DMS53 treated with DMSO at 0.1 percent for 48 hours (cell line): ENCODE results near the gene RAB39A.
"Not testable (repeated sequence)": the region's sequence is repeated elsewhere in the genome, so short reads cannot be mapped to it uniquely, and the experiment has no call there.

ENCODE experiments used
- DNase-seq: peaks from one replicate; lab custom pipeline; 2025; ENCODE audit not compliant: unreplicated experiment; lab: John Stamatoyannopoulos, UW

RAB39A gene, protein sequence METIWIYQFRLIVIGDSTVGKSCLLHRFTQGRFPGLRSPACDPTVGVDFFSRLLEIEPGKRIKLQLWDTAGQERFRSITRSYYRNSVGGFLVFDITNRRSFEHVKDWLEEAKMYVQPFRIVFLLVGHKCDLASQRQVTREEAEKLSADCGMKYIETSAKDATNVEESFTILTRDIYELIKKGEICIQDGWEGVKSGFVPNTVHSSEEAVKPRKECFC

DNA sequence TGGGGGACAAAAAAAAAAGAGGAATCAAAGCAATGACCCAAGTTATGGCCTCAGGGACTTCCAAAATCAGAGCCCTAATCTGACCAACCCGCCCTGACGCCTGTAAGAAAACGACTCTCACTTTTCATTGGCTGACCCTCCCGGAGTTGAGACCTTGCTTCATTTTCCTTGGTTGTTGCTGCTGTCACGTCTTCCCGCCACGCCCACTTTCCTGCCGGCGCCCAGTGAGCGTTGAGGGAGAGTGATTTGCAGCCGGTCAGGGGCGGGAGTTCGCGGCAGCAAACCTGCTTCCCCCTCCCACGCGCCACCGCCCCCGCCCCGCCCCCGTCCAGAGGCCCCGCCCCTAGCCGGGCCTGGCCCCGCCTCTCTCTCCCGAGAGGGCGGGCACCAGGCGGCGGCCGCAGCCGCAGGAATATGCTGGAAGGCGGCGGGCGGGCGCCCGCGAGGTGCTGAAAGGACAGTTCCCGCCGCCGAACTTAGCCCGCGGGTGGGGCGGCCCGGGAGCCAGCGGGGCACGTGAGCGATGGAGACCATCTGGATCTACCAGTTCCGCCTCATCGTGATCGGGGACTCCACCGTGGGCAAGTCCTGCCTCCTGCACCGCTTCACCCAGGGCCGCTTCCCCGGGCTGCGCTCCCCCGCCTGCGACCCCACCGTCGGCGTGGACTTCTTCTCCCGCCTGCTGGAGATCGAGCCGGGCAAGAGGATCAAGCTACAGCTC, at the start of gene RAB39A:
Gene RAB39A, plus strand, starts transcription at position 403 of the 721 bp plus-strand sequence. Its CDS starts 121 bp downstream, at position 524.
- DNase-seq, result peak; percentile 95

DNA sequence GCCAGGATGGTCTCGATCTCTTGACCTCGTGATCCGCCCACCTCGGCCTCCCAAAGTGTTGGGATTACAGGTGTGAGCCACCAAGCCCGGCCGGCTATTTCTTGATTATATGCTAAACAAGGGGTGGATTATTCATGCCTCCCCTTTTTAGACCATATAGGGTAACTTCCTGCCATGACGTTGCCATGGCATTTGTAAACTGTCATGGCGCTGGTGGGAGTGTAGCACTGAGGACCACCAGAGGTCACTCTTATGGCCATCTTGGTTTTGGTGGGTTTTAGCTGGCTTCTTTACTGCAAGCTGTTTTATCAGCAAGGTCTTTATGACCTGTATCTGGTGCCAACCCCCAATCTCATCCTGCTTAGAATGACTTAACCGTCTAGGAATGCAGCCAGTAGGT, 46.8 kb upstream of the RAB39A start:
- not testable (repeated sequence) for DNase-seq

GRCh38 chr11:107882095-107882820, 46.0 kb upstream of the RAB39A start:
- no peak for DNase-seq

GRCh38 chr11:107898270-107898669, 30.0 kb upstream of the RAB39A start:
- DNase-seq, result no peak

DNA sequence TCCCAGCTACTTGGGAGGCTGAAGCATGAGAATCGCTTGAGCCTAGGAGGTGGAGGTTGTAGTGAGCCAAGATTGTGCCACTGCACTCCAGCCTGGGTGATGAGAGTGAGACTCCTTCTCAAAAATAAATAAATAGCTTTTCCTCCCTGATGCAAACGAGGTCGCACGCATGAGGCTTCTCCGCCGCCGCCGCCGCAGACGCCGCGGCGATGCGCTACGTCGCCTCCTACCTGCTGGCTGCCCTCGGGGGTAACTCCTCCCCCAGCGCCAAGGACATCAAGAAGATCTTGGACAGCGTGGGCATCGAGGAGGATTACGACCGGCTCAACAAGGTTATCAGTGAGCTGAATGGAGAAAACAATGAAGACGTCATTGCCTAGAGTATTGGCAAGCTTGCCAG, 20.0 kb upstream of the RAB39A start:
- no peak for DNase-seq

- DNase-seq, result not testable (repeated sequence)
These were observed 15.8 kb upstream of the RAB39A start for GRCh38 chr11:107912415-107912814.

GRCh38 chr11:107915229-107915628, 13.0 kb upstream of the RAB39A start:
- DNase-seq, result no peak

- peak; percentile 17 for DNase-seq
These were observed 11.5 kb upstream of the RAB39A start for GRCh38 chr11:107916671-107917241.

DNA sequence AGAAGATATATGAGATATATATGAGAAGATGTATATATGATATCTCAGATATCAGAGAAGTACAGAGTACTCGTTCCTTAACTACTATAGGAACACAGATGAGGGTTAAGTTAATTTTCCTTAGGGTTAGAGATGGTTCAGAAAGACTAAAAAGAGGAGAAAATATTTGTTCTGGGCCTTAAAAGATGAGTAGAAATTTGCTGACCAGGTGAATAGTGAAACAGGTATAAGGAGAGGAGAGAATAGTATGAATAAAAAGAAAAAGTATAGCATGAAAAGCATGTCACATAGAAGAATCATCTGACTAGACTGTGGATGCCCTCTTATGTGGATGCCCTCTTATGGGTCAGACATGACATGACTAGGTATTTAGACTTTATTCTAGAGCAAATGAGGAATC, 6.3 kb upstream of the RAB39A start:
- DNase-seq, result no peak

DNA sequence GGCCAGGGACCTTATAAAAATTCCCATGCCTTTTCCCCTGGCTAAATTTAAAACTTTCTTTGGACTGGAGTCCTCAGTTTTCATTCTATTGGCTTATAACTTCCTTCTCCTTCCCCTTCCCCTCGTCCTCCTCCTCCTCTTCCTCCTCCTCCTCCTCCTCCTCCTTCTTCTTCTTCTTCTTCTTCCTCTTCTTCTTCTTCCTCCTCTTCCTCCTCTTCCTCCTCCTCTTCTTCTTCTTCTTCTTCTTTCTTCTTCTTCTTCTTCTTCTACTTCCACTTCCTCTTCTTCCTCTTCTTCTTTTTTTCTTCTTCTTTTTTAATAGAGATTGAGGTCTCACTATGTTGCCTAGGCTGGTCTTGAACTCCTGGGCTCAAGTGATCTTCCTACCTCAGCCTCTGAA, 4.7 kb upstream of the RAB39A start:
- not testable (repeated sequence) for DNase-seq

DNA sequence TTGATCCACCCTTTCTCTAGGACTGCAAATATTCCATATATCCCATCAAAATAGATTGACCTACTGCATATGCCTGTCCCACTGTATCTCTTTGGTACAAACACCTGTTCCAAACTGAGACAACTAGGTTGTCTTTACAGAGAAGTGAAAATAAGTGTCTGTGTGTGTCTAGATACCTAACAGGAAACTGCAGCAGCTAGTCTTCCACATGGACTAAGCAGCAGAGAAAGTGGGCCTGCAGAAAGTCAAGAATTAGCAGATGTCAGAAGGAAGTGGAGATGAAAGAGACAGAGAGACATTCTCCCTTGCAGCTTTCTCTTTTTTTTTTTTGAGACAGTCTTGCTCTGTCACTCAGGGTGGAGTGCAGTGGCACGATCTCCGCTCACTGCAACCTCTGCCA, 3.9 kb upstream of the RAB39A start:
- DNase-seq, result no peak

DNA sequence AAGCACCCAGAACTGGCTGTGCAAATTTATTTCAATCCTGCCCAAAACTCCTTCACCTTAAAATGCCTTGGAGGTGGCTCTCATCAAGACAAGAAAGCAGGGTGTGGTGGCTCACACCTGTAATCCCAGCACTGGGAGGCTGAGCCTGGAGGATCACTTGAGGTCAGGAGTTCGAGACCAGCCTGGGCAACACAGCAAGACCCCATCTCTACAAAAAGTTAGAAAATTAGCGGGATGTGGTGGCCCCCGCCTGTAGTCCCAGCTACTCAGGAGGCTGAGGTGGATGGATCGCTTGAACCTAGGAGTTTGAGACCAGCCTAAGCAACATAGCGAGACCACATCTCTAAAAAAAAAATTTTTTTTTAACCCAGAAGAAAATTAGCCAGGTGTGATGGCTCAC, 689 bp upstream of the RAB39A start:
- no peak for DNase-seq

GRCh38 chr11:107928767-107929507, 689 bp downstream of the RAB39A start:
- DNase-seq, result peak; percentile 19

GRCh38 chr11:107929611-107930200, 1.5 kb downstream of the RAB39A start:
- no peak for DNase-seq

- DNase-seq, result peak; percentile 50
These were observed 3.0 kb downstream of the RAB39A start for GRCh38 chr11:107931206-107931605.

GRCh38 chr11:107947904-107948303, 19.7 kb downstream of the RAB39A start:
- no peak for DNase-seq

DNA sequence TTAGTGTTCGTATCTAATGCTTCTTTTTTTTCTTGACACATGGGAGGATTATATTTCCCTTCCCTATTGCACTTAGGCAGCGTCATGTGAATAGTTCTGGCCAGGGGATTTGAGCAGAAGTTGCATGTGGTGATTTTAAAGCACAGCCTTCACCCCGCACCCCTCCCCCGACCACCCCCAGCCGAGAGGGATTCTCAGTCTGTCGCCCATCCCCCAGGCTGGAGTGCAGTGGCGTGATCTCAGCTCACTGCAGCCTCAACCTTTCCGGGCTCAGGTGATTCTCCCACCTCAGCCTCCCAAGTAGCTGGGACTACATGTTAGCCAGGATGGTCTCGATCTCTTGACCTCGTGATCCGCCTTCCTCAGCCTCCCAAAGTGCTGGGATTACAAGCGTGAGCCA, 20.1 kb downstream of the RAB39A start:
- DNase-seq, result not testable (repeated sequence)

DNA sequence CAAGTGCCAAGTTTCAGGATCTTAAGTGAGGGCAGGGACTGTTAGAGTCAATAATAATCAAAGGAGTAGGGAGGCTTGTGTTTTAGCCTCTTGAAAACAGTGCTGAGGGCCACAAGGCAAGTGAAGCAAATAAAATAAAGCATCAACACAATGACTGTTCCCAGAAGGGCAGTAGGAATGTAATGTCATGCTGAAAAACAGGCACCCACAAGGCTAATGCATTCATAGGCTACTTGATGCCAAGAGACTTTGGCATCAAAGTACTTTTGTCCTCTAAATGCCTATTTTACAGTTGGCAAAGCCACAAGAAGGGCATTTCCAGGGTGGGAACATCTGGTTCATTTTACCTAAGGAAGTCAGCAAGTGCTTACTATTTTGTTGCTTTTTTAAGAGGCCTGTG, 22.9 kb downstream of the RAB39A start:
- DNase-seq, result no peak

- no peak for DNase-seq
These were observed 25.2 kb downstream of the RAB39A start for GRCh38 chr11:107953446-107953845.

GRCh38 chr11:107956543-107956942, 28.3 kb downstream of the RAB39A start:
- DNase-seq, result no peak
